Measurements from ENCODE around the gene EIF4E1B. TPM values are rescaled to one million over a fixed set of nuclear protein-coding genes. Genes with fewer than 3 reads are reported as not detected.
A peak's percentile ranks its signal among the peaks of the same experiment; 100 is the strongest.

EIF4E1B gene
- polyA plus RNA-seq, 1 donor = not detected

- peaks cover 22% of the 10 kb centered on the region for H3K27me3 ChIP-seq (ENCODE audit: control insufficient read depth, insufficient read depth, low read length)
- no peaks in the 10 kb centered on the region for H3K9me3 ChIP-seq (ENCODE audit: control insufficient read depth, low read depth, low read length)
- H3K4me1 ChIP-seq (ENCODE audit: control insufficient read depth, insufficient read depth, low read length) = no peaks in the 10 kb centered on the region
- DNase-seq = no peak
- H3K36me3 ChIP-seq (ENCODE audit: control insufficient read depth, insufficient read depth, low read length) = no peaks in the 10 kb centered on the region
- no peak overlapping the region for H3K4me3 ChIP-seq (ENCODE audit: low read length)
- WGBS (ENCODE audit: insufficient coverage, low lambda C conversion rate) = no CpG with 5 or more reads among the region's 3 CpGs
- H3K27ac ChIP-seq (ENCODE audit: low read length) = no peak overlapping the region
Observed at GRCh38 chr5:176606032-176606431, 24.4 kb upstream of the EIF4E1B start.

GRCh38 chr5:176606875-176607274 lies 23.6 kb upstream of the EIF4E1B start:
- no peak overlapping the region for H3K27ac ChIP-seq (ENCODE audit: low read length)
- no CpG with 5 or more reads among the region's 3 CpGs for WGBS (ENCODE audit: insufficient coverage, low lambda C conversion rate)
- DNase-seq = no peak
- H3K4me1 ChIP-seq (ENCODE audit: control insufficient read depth, insufficient read depth, low read length) = no peaks in the 10 kb centered on the region
- peaks cover 28% of the 10 kb centered on the region for H3K27me3 ChIP-seq (ENCODE audit: control insufficient read depth, insufficient read depth, low read length)
- no peak overlapping the region for H3K4me3 ChIP-seq (ENCODE audit: low read length)
- no peaks in the 10 kb centered on the region for H3K9me3 ChIP-seq (ENCODE audit: control insufficient read depth, low read depth, low read length)
- no peaks in the 10 kb centered on the region for H3K36me3 ChIP-seq (ENCODE audit: control insufficient read depth, insufficient read depth, low read length)

GRCh38 chr5:176608142-176608705 lies 22.3 kb upstream of the EIF4E1B start:
- no peaks in the 10 kb centered on the region for H3K36me3 ChIP-seq (ENCODE audit: control insufficient read depth, insufficient read depth, low read length)
- H3K27me3 ChIP-seq (ENCODE audit: control insufficient read depth, insufficient read depth, low read length) = peaks cover 41% of the 10 kb centered on the region
- DNase-seq = no peak
- H3K4me3 ChIP-seq (ENCODE audit: low read length) = no peak overlapping the region
- no peaks in the 10 kb centered on the region for H3K4me1 ChIP-seq (ENCODE audit: control insufficient read depth, insufficient read depth, low read length)
- H3K27ac ChIP-seq (ENCODE audit: low read length) = no peak overlapping the region
- H3K9me3 ChIP-seq (ENCODE audit: control insufficient read depth, low read depth, low read length) = no peaks in the 10 kb centered on the region
- no CpG with 5 or more reads among the region's 4 CpGs for WGBS (ENCODE audit: insufficient coverage, low lambda C conversion rate)

GRCh38 chr5:176608937-176609723 lies 21.3 kb upstream of the EIF4E1B start:
- no peak for DNase-seq

GRCh38 chr5:176609724-176610434 lies 20.6 kb upstream of the EIF4E1B start, which contains the start of gene GPRIN1:
GPRIN1 (minus strand) TSS chr5:176610156; CDS start chr5:176599834, 10,322 bp downstream.
- peaks cover 44% of the 10 kb centered on the region for H3K27me3 ChIP-seq (ENCODE audit: control insufficient read depth, insufficient read depth, low read length)
- H3K4me1 ChIP-seq (ENCODE audit: control insufficient read depth, insufficient read depth, low read length) = no peaks in the 10 kb centered on the region
- peak in 1 of 2 donors; percentile 54 for DNase-seq
- H3K9me3 ChIP-seq (ENCODE audit: control insufficient read depth, low read depth, low read length) = no peaks in the 10 kb centered on the region
- peak within 1 kb of the TSS; percentile 54 for H3K4me3 ChIP-seq (ENCODE audit: low read length)
- no CpG with 5 or more reads among the region's 101 CpGs for WGBS (ENCODE audit: insufficient coverage, low lambda C conversion rate)
- no peaks in the 10 kb centered on the region for H3K36me3 ChIP-seq (ENCODE audit: control insufficient read depth, insufficient read depth, low read length)
- H3K27ac ChIP-seq (ENCODE audit: low read length) = no peak within 1 kb of the TSS

More at GRCh38 chr5:176608937-176609723, 21.3 kb upstream of the EIF4E1B start:
- WGBS (ENCODE audit: insufficient coverage, low lambda C conversion rate) = no CpG with 5 or more reads among the region's 46 CpGs
- no peak overlapping the region for H3K4me3 ChIP-seq (ENCODE audit: low read length)
- no peak overlapping the region for H3K27ac ChIP-seq (ENCODE audit: low read length)
- peaks cover 44% of the 10 kb centered on the region for H3K27me3 ChIP-seq (ENCODE audit: control insufficient read depth, insufficient read depth, low read length)
- no peaks in the 10 kb centered on the region for H3K4me1 ChIP-seq (ENCODE audit: control insufficient read depth, insufficient read depth, low read length)
- H3K9me3 ChIP-seq (ENCODE audit: control insufficient read depth, low read depth, low read length) = no peaks in the 10 kb centered on the region
- H3K36me3 ChIP-seq (ENCODE audit: control insufficient read depth, insufficient read depth, low read length) = no peaks in the 10 kb centered on the region

- no CpG with 5 or more reads among the region's 31 CpGs for WGBS (ENCODE audit: insufficient coverage, low lambda C conversion rate)
- Histone ChIP-seq H3K4me3 (ENCODE audit: low read length) (peak overlapping the region; percentile 54), H3K27me3 (ENCODE audit: control insufficient read depth, insufficient read depth, low read length) (peaks cover 45% of the 10 kb centered on the region), H3K4me1 (ENCODE audit: control insufficient read depth, insufficient read depth, low read length) (no peaks in the 10 kb centered on the region), H3K36me3 (ENCODE audit: control insufficient read depth, insufficient read depth, low read length) (no peaks in the 10 kb centered on the region), H3K27ac (ENCODE audit: low read length) (no peak overlapping the region), H3K9me3 (ENCODE audit: control insufficient read depth, low read depth, low read length) (no peaks in the 10 kb centered on the region)
- no peak for DNase-seq
Observed at GRCh38 chr5:176610435-176610773, 20.1 kb upstream of the EIF4E1B start.

- no peak overlapping the region for H3K27ac ChIP-seq (ENCODE audit: low read length)
- H3K9me3 ChIP-seq (ENCODE audit: control insufficient read depth, low read depth, low read length) = no peaks in the 10 kb centered on the region
- H3K27me3 ChIP-seq (ENCODE audit: control insufficient read depth, insufficient read depth, low read length) = peaks cover 56% of the 10 kb centered on the region
- no peak overlapping the region for H3K4me3 ChIP-seq (ENCODE audit: low read length)
- H3K36me3 ChIP-seq (ENCODE audit: control insufficient read depth, insufficient read depth, low read length) = no peaks in the 10 kb centered on the region
- 0% methylated on average over 1 of the region's 10 CpGs for WGBS (ENCODE audit: insufficient coverage, low lambda C conversion rate)
- no peaks in the 10 kb centered on the region for H3K4me1 ChIP-seq (ENCODE audit: control insufficient read depth, insufficient read depth, low read length)
- DNase-seq = peak; percentile 50 to 58
Observed at GRCh38 chr5:176611435-176611834, 19.0 kb upstream of the EIF4E1B start.

- Histone ChIP-seq H3K4me1 (ENCODE audit: control insufficient read depth, insufficient read depth, low read length) (no peaks in the 10 kb centered on the region), H3K36me3 (ENCODE audit: control insufficient read depth, insufficient read depth, low read length) (no peaks in the 10 kb centered on the region), H3K9me3 (ENCODE audit: control insufficient read depth, low read depth, low read length) (no peaks in the 10 kb centered on the region), H3K4me3 (ENCODE audit: low read length) (no peak overlapping the region), H3K27me3 (ENCODE audit: control insufficient read depth, insufficient read depth, low read length) (peaks cover 61% of the 10 kb centered on the region), H3K27ac (ENCODE audit: low read length) (no peak overlapping the region)
- DNase-seq = no peak
- WGBS (ENCODE audit: insufficient coverage, low lambda C conversion rate) = no CpG with 5 or more reads among the region's 6 CpGs
Observed at GRCh38 chr5:176612008-176612407, 18.5 kb upstream of the EIF4E1B start.

GRCh38 chr5:176612855-176613254 lies 17.6 kb upstream of the EIF4E1B start:
- Histone ChIP-seq H3K27me3 (ENCODE audit: control insufficient read depth, insufficient read depth, low read length) (peaks cover 69% of the 10 kb centered on the region), H3K4me3 (ENCODE audit: low read length) (no peak overlapping the region), H3K36me3 (ENCODE audit: control insufficient read depth, insufficient read depth, low read length) (no peaks in the 10 kb centered on the region), H3K4me1 (ENCODE audit: control insufficient read depth, insufficient read depth, low read length) (no peaks in the 10 kb centered on the region), H3K27ac (ENCODE audit: low read length) (no peak overlapping the region), H3K9me3 (ENCODE audit: control insufficient read depth, low read depth, low read length) (no peaks in the 10 kb centered on the region)
- no CpG with 5 or more reads among the region's 2 CpGs for WGBS (ENCODE audit: insufficient coverage, low lambda C conversion rate)
- DNase-seq = no peak

GRCh38 chr5:176614805-176615478 lies 15.5 kb upstream of the EIF4E1B start:
- H3K27ac ChIP-seq (ENCODE audit: low read length) = no peak overlapping the region
- no peak overlapping the region for H3K4me3 ChIP-seq (ENCODE audit: low read length)
- no peaks in the 10 kb centered on the region for H3K36me3 ChIP-seq (ENCODE audit: control insufficient read depth, insufficient read depth, low read length)
- H3K27me3 ChIP-seq (ENCODE audit: control insufficient read depth, insufficient read depth, low read length) = peaks cover 74% of the 10 kb centered on the region
- 80% methylated on average over 1 of the region's 8 CpGs for WGBS (ENCODE audit: insufficient coverage, low lambda C conversion rate)
- peaks cover 10% of the 10 kb centered on the region for H3K9me3 ChIP-seq (ENCODE audit: control insufficient read depth, low read depth, low read length)
- DNase-seq = no peak
- H3K4me1 ChIP-seq (ENCODE audit: control insufficient read depth, insufficient read depth, low read length) = peaks cover 10% of the 10 kb centered on the region
